Osteoblast (primary cell): Measurements from ENCODE around the gene TIPRL. TPM values are rescaled to one million over a fixed set of nuclear protein-coding genes. Genes with fewer than 3 reads are reported as not detected.
A peak's percentile ranks its signal among the peaks of the same experiment; 100 is the strongest.

Source experiments
- DNase-seq: peaks from one replicate; pipeline ENCODE4 v3.0.0; 2011; ENCODE audit warnings: low spot score, mixed read lengths; ENCODE audit not compliant: insufficient read length; ENCODE audit errors: missing footprints
- H2AFZ ChIP-seq: 2 replicates; pipeline ENCODE4 v1.6.0; 2011; ENCODE audit warnings: mild to moderate bottlenecking, low read length
- H3K27ac ChIP-seq: 2 replicates; pipeline ENCODE4 v1.5.1; 2011; ENCODE audit warnings: mild to moderate bottlenecking, low read depth, low read length, moderate library complexity
- H3K27me3 ChIP-seq: 2 replicates; pipeline ENCODE4 v1.6.0; 2012; ENCODE audit warnings: mild to moderate bottlenecking, control low read depth, inconsistent platforms, low read length, moderate library complexity; ENCODE audit not compliant: insufficient read depth
- H3K36me3 ChIP-seq: 2 replicates; pipeline ENCODE4 v1.5.1; 2011; ENCODE audit warnings: mild to moderate bottlenecking, low read length, control low read depth, moderate library complexity; ENCODE audit not compliant: insufficient read depth
- H3K4me1 ChIP-seq: 2 replicates; pipeline ENCODE4 v1.5.1; 2011; ENCODE audit warnings: mild to moderate bottlenecking, low read length, control low read depth, moderate library complexity; ENCODE audit not compliant: insufficient read depth
- H3K4me2 ChIP-seq: 2 replicates; pipeline ENCODE4 v1.6.0; 2011; ENCODE audit warnings: mild to moderate bottlenecking, low read length; ENCODE audit not compliant: insufficient read depth
- H3K4me3 ChIP-seq: fragments of 200-600 bp; sonication (generic); 3 replicates; pipeline ENCODE4 v1.5.1; 2012; ENCODE audit warnings: mild to moderate bottlenecking, low read length, inconsistent platforms; ENCODE audit not compliant: insufficient read depth
- H3K79me2 ChIP-seq: 2 replicates; pipeline ENCODE4 v1.6.0; 2012; ENCODE audit warnings: mild to moderate bottlenecking, low read length, control low read depth, inconsistent platforms; ENCODE audit not compliant: insufficient read depth
- H3K9me3 ChIP-seq: 2 replicates; pipeline ENCODE4 v1.5.1; 2011; ENCODE audit warnings: low read depth, low read length, control low read depth
- H4K20me1 ChIP-seq: 2 replicates; pipeline ENCODE4 v1.6.0; 2012; ENCODE audit warnings: mild to moderate bottlenecking, low read length, control low read depth; ENCODE audit not compliant: insufficient read depth
- CTCF ChIP-seq: IDR thresholded peaks from 2 replicates; pipeline ENCODE4 v1.5.1; 2011; ENCODE audit warnings: mild to moderate bottlenecking, low read depth, low read length, moderate library complexity; ENCODE audit errors: extremely low read depth
- total RNA-seq: library from RNA; depleted of rRNA; stranded (reverse); fragments of >200 nt; gene quantifications from 2 replicates; pipeline ENCODE4 v1.2.3, GENCODE V29; 2012

TIPRL gene
- total RNA-seq, result 30.6 and 30.8 TPM in 2 replicates

- Histone ChIP-seq H3K27ac (peak within 1 kb of the TSS; percentile 90), H3K4me2 (peak within 1 kb of the TSS; percentile 93), H3K27me3 (no peaks in the 10 kb centered on the region), H3K9me3 (no peaks in the 10 kb centered on the region), H2AFZ (peak within 1 kb of the TSS; percentile 91), H4K20me1 (peaks cover 4% of the 10 kb centered on the region), H3K79me2 (peaks cover 37% of the 10 kb centered on the region), H3K4me1 (peaks cover 5% of the 10 kb centered on the region), H3K4me3 (peak within 1 kb of the TSS; percentile 90), H3K36me3 (peaks cover 1% of the 10 kb centered on the region)
- DNase-seq, result peak; percentile 90
- TF ChIP-seq CTCF, result peak; percentile 43
Observed at GRCh38 chr1:168178638-168179437, at the start of gene TIPRL. TIPRL (plus strand) TSS chr1:168178962; CDS start chr1:168179078, 116 bp downstream.

- no peaks in the 10 kb centered on the region for H3K79me2 ChIP-seq
- H3K36me3 ChIP-seq, result no peaks in the 10 kb centered on the region
- H2AFZ ChIP-seq, result no peak overlapping the region
- no peaks in the 10 kb centered on the region for H4K20me1 ChIP-seq
- no peaks in the 10 kb centered on the region for H3K4me1 ChIP-seq
- no peak overlapping the region for H3K4me3 ChIP-seq
- no peaks in the 10 kb centered on the region for H3K27me3 ChIP-seq
- no peak overlapping the region for H3K4me2 ChIP-seq
- no peak for TF ChIP-seq CTCF
- H3K27ac ChIP-seq, result no peak overlapping the region
- no peaks in the 10 kb centered on the region for H3K9me3 ChIP-seq
- DNase-seq, result no peak
Observed at GRCh38 chr1:168129933-168130332, 48.8 kb upstream of the TIPRL start.

- peaks cover 2% of the 10 kb centered on the region for H3K79me2 ChIP-seq
Observed at GRCh38 chr1:168134132-168134531, 44.6 kb upstream of the TIPRL start.

More at GRCh38 chr1:168134132-168134531, 44.6 kb upstream of the TIPRL start:
- no peaks in the 10 kb centered on the region for H3K27me3 ChIP-seq
- H4K20me1 ChIP-seq, result no peaks in the 10 kb centered on the region
- H3K36me3 ChIP-seq, result no peaks in the 10 kb centered on the region
- H3K4me2 ChIP-seq, result no peak overlapping the region
- H3K9me3 ChIP-seq, result no peaks in the 10 kb centered on the region
- peaks cover 8% of the 10 kb centered on the region for H3K4me1 ChIP-seq
- no peak overlapping the region for H3K27ac ChIP-seq
- H3K4me3 ChIP-seq, result no peak overlapping the region
- no peak overlapping the region for H2AFZ ChIP-seq
- no peak for TF ChIP-seq CTCF
- DNase-seq, result no peak
